Raji (cell line): ENCODE results near the gene PPM1M.
A peak's percentile ranks its signal among the peaks of the same experiment; 100 is the strongest.

Source experiments
- POLR2A ChIP-seq: IDR thresholded peaks from 2 replicates; pipeline ENCODE4 v1.6.1; 2011; ENCODE audit warnings: low read depth, low read length, control low read depth; ENCODE audit not compliant: insufficient read depth

PPM1M gene

GRCh38 chr3:52208556-52208955, 37.0 kb upstream of the PPM1M start:
- no peak for TF ChIP-seq POLR2A

GRCh38 chr3:52210037-52210436, 35.5 kb upstream of the PPM1M start:
- no peak for TF ChIP-seq POLR2A

- TF ChIP-seq POLR2A = no peak
These were observed 35.0 kb upstream of the PPM1M start for GRCh38 chr3:52210550-52211046.

GRCh38 chr3:52211268-52211891, 34.2 kb upstream of the PPM1M start:
- TF ChIP-seq POLR2A = no peak

GRCh38 chr3:52213005-52213404, 32.6 kb upstream of the PPM1M start:
- TF ChIP-seq POLR2A = no peak

GRCh38 chr3:52213901-52214300, 31.7 kb upstream of the PPM1M start:
- no peak for TF ChIP-seq POLR2A

GRCh38 chr3:52215351-52215750, 30.2 kb upstream of the PPM1M start:
- no peak for TF ChIP-seq POLR2A

GRCh38 chr3:52216585-52217408, 28.8 kb upstream of the PPM1M start:
- peak; percentile 34; the same call in 1 of the 2 replicates for TF ChIP-seq POLR2A

GRCh38 chr3:52217409-52217805, 28.2 kb upstream of the PPM1M start:
- TF ChIP-seq POLR2A = no peak

GRCh38 chr3:52218026-52218425, 27.5 kb upstream of the PPM1M start:
- TF ChIP-seq POLR2A = no peak

GRCh38 chr3:52218454-52218853, 27.1 kb upstream of the PPM1M start:
- no peak for TF ChIP-seq POLR2A

- no peak for TF ChIP-seq POLR2A
These were observed 26.5 kb upstream of the PPM1M start for GRCh38 chr3:52218937-52219650.

- TF ChIP-seq POLR2A = 0 out of 2 replicates have a peak, but pooled peaks have one; percentile 26
These were observed 25.1 kb upstream of the PPM1M start for GRCh38 chr3:52220380-52221026.

- TF ChIP-seq POLR2A = no peak
These were observed 24.4 kb upstream of the PPM1M start for GRCh38 chr3:52221141-52221562.
